ENCODE data around the gene KRTAP2-4.
"Not testable (repeated sequence)": the region's sequence is repeated elsewhere in the genome, so short reads cannot be mapped to it uniquely, and the experiment has no call there.

KRTAP2-4 gene, protein sequence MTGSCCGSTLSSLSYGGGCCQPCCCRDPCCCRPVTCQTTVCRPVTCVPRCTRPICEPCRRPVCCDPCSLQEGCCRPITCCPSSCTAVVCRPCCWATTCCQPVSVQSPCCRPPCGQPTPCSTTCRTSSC

DNA sequence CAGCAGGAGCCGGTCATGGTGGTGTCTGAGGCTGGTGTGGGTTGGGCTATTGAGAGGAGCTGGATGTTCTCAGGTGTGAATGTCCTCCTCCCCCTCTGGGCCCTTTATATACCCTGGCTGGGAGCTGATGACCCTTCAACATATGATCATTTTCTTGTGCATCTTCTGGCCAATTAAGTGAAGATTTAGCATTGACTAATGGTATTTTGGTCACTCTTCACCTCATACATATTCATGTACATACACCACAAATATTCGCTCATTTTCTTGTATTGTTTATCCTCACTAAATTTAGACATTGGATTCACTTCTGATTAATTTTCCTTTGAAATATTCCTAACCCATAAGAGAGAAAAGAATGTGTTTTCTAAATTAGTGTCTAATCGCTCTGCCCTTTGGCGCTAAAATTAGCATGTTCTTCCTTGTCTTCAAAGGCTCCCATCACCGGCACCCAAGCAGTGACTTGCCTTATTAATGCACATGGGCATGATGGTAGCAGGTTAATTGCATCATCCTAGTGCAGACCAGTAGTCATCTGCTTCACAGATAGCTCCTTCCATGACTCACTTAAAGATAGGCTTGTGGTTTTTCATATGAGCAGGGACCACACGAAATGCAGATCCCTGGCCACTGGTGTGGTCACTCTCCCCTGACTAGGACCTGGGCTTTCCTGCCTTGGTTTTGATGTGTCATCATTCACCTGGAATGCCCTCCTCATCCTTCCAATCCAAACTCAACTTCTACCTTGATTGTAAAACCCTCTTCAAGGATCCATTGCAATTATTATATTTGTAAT lies at the start of gene KRTAP2-4:
TSS of gene KRTAP2-4 (minus strand) at position 51 of the 796 bp plus-strand sequence. CDS start at position 17, 34 bp downstream.
- no peaks in the 10 kb centered on the region for H3K27me3 ChIP-seq (ENCODE audit: control insufficient read depth, insufficient read depth, low read length)
- no peak within 1 kb of the TSS for H3K27ac ChIP-seq (ENCODE audit: low read depth, low read length)
- no peaks in the 10 kb centered on the region for H3K36me3 ChIP-seq (ENCODE audit: control insufficient read depth, insufficient read depth, low read length)
- no peaks in the 10 kb centered on the region for H3K4me1 ChIP-seq (ENCODE audit: control insufficient read depth, insufficient read depth, low read length)
- H3K4me3 ChIP-seq (ENCODE audit: low read depth, low read length) = no peak within 1 kb of the TSS
- H3K9ac ChIP-seq (ENCODE audit: low read length) = no peak within 1 kb of the TSS
- no peaks in the 10 kb centered on the region for H3K9me3 ChIP-seq (ENCODE audit: control insufficient read depth, insufficient read depth, low read depth, low read length)

DNA sequence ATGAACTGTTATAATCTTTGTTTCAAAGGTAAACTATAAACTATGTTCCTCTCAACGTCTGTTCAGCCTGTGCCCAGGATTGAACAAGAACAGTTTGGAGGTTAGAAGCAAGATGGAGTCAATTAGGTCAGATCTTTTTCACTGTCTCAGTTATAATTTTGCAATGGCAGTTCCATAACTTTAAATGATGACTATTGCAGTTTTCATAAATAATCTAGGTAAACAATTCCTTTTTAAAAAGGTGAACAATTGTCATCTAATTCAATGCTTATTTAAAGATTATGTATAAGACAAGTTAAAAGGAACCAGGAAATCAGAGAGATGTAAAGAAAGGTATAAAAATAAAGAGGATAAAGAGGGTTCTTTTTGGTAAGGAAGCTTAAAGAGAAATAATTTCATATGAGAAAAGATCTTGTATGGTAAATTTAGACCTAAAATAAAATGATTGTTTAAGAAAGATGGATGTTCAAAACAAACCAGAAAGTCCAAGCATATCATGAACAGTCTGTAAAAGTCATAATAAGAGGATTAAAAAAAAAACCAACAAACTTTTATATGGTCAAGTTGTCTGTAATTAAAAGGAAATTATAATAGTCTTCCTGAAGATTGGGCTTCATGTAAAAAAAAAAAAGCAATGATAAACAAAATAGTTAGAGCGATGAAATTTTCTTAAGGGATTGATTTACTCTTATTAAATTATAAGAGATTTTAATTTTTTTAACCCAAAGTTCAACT lies 45.6 kb upstream of the KRTAP2-4 start:
- H3K36me3 ChIP-seq (ENCODE audit: control insufficient read depth, insufficient read depth, low read length) = no peaks in the 10 kb centered on the region
- H3K27me3 ChIP-seq (ENCODE audit: control insufficient read depth, insufficient read depth, low read length) = no peaks in the 10 kb centered on the region
- H3K4me1 ChIP-seq (ENCODE audit: control insufficient read depth, insufficient read depth, low read length) = peaks cover 8% of the 10 kb centered on the region; the same call in 1 of the 2 replicates
- no peak overlapping the region for H3K9ac ChIP-seq (ENCODE audit: low read length)
- no peak overlapping the region for H3K27ac ChIP-seq (ENCODE audit: low read depth, low read length)
- H3K4me3 ChIP-seq (ENCODE audit: low read depth, low read length) = no peak overlapping the region
- H3K9me3 ChIP-seq (ENCODE audit: control insufficient read depth, insufficient read depth, low read depth, low read length) = peaks cover 27% of the 10 kb centered on the region

DNA sequence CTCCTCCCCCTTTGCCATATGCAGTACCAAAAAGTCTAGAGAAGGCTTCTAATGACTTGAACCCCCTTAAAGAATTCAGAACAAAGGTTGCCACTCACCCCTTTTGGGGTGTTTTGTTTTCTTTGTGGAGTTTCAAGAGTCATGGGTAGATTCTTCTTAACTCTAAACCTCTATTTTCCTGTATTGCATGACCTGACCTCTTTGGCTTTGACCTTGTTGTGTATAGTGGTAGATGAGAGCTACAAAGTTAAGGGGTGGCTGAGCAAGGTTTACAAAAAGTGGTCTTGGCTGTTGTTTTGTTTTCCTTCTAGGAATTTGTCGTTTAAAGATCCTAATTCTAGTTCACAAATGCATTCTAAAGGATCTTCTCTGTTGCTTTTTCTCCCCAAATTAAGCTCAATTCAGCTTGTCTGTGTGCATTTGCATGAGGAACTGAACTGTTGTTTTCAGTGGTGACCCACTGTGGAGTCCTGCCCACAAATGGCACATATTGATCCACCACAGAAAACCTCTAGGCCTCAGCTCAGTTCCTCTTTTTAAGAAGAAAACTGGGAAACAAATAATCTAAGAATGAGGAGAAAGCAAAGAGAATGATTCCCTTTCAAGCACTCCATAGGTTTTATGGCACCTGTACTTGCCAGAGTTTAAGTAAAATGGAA lies 43.2 kb upstream of the KRTAP2-4 start:
- not testable (repeated sequence) for H3K36me3 ChIP-seq (ENCODE audit: control insufficient read depth, insufficient read depth, low read length); H3K4me3 ChIP-seq (ENCODE audit: low read depth, low read length); H3K27me3 ChIP-seq (ENCODE audit: control insufficient read depth, insufficient read depth, low read length)

DNA sequence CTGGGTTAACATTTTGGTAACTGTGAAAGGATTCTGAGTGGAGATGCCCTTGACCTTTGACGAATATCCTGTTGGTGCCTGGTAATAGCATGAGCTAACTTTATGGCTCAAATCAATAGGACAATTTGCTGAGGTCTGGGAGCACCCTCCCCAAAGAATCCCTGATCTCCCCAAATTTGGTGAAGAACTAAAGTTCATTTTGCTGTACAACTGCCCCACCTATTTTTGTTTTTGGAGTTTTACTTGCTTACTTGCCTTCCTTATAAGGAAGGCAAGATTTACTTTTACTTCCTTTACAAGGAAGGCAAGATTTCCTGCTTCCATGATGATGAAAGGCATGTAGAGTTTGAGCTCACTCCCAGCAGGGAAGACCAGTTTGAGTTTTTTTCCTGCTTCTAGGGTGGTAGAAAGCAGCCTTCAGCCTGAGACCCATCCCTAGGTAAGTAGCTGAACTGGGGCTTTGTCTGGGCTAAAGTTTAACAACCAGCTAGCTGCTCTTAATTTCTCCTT lies 42.3 kb upstream of the KRTAP2-4 start:
- H3K9ac ChIP-seq (ENCODE audit: low read length) = no peak overlapping the region
- H3K36me3 ChIP-seq (ENCODE audit: control insufficient read depth, insufficient read depth, low read length) = no peaks in the 10 kb centered on the region
- peaks cover 8% of the 10 kb centered on the region; the same call in 1 of the 2 replicates for H3K4me1 ChIP-seq (ENCODE audit: control insufficient read depth, insufficient read depth, low read length)
- H3K27me3 ChIP-seq (ENCODE audit: control insufficient read depth, insufficient read depth, low read length) = no peaks in the 10 kb centered on the region
- H3K27ac ChIP-seq (ENCODE audit: low read depth, low read length) = no peak overlapping the region
- no peak overlapping the region for H3K4me3 ChIP-seq (ENCODE audit: low read depth, low read length)
- peaks cover 16% of the 10 kb centered on the region for H3K9me3 ChIP-seq (ENCODE audit: control insufficient read depth, insufficient read depth, low read depth, low read length)

More for the DNA sequence above, 43.2 kb upstream of the KRTAP2-4 start:
- H3K27ac ChIP-seq (ENCODE audit: low read depth, low read length); H3K4me1 ChIP-seq (ENCODE audit: control insufficient read depth, insufficient read depth, low read length); H3K9ac ChIP-seq (ENCODE audit: low read length): not testable (repeated sequence)
- peaks cover 20% of the 10 kb centered on the region for H3K9me3 ChIP-seq (ENCODE audit: control insufficient read depth, insufficient read depth, low read depth, low read length)

DNA sequence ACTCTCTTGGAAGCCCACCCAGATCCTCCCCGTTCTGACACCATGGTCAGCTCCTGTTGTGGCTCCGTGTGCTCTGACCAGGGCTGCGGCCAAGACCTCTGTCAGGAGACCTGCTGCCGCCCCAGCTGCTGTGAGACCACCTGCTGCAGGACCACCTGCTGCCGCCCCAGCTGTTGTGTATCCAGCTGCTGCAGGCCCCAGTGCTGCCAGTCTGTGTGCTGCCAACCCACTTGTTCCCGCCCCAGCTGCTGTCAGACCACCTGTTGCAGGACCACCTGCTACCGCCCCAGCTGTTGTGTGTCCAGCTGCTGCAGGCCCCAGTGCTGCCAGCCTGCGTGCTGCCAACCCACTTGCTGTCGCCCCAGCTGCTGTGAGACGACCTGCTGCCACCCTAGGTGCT lies 39.7 kb upstream of the KRTAP2-4 start, which contains the start of gene KRTAP4-9:
TSS of gene KRTAP4-9 (plus strand) at position 43 of the 400 bp plus-strand sequence. CDS start at position 43, 0 bp downstream.
- H3K9ac ChIP-seq (ENCODE audit: low read length); H3K36me3 ChIP-seq (ENCODE audit: control insufficient read depth, insufficient read depth, low read length); H3K4me3 ChIP-seq (ENCODE audit: low read depth, low read length); H3K27me3 ChIP-seq (ENCODE audit: control insufficient read depth, insufficient read depth, low read length); H3K27ac ChIP-seq (ENCODE audit: low read depth, low read length); H3K9me3 ChIP-seq (ENCODE audit: control insufficient read depth, insufficient read depth, low read depth, low read length); H3K4me1 ChIP-seq (ENCODE audit: control insufficient read depth, insufficient read depth, low read length): not testable (repeated sequence)

DNA sequence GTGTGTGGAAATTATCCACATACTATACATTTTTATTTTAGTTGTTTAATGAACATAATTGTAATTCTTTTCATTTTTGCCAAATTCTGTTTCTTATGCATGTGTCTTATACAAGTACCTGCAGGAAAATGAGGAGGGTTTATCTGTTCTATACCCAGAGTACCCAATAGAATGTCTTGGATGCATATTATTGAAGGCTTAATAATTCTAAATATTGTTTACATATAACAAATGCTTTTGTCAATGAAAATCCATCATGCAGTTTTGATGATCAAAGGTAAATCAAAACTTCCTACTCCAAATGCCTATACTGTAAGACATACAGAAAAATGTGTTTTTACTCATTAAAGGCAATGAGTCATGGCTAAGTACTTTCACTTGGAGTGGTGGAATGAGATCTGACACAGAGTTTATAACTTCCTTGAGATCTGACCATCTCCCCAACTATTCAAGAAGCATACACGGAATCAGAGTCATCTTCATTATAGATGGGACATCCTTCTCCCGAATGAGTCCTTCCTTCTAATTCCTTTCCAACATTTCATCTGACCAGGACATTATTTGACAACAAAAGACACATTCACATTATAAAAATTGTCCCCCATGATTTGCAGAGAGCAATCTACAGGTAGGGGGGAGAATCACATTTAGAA lies 38.8 kb upstream of the KRTAP2-4 start:
- H3K36me3 ChIP-seq (ENCODE audit: control insufficient read depth, insufficient read depth, low read length); H3K27ac ChIP-seq (ENCODE audit: low read depth, low read length); H3K9ac ChIP-seq (ENCODE audit: low read length); H3K9me3 ChIP-seq (ENCODE audit: control insufficient read depth, insufficient read depth, low read depth, low read length); H3K4me3 ChIP-seq (ENCODE audit: low read depth, low read length); H3K4me1 ChIP-seq (ENCODE audit: control insufficient read depth, insufficient read depth, low read length); H3K27me3 ChIP-seq (ENCODE audit: control insufficient read depth, insufficient read depth, low read length): not testable (repeated sequence)

DNA sequence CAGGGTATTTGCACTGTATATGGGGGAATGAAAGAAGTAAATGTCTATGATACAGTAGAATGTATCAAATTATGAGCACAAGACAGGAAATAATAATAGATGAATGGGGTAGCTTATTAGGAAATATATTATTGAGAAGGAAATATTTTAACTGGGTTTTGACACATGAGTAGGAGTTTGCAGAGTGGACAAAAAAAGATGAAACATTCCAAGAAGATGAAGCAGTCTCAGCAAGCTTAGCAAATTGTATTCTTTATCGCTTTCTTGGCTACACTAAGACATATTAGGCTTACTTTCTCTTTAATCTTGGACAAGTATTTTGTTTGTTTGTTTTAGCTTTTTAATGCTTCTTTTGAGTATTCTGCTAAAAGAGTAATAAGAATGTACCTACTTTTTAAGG lies 38.2 kb upstream of the KRTAP2-4 start:
- no peaks in the 10 kb centered on the region for H3K9me3 ChIP-seq (ENCODE audit: control insufficient read depth, insufficient read depth, low read depth, low read length)
- H3K27me3 ChIP-seq (ENCODE audit: control insufficient read depth, insufficient read depth, low read length) = no peaks in the 10 kb centered on the region
- no peak overlapping the region for H3K27ac ChIP-seq (ENCODE audit: low read depth, low read length)
- no peak overlapping the region for H3K4me3 ChIP-seq (ENCODE audit: low read depth, low read length)
- H3K9ac ChIP-seq (ENCODE audit: low read length) = no peak overlapping the region
- peaks cover 8% of the 10 kb centered on the region; the same call in 1 of the 2 replicates for H3K4me1 ChIP-seq (ENCODE audit: control insufficient read depth, insufficient read depth, low read length)
- no peaks in the 10 kb centered on the region for H3K36me3 ChIP-seq (ENCODE audit: control insufficient read depth, insufficient read depth, low read length)

DNA sequence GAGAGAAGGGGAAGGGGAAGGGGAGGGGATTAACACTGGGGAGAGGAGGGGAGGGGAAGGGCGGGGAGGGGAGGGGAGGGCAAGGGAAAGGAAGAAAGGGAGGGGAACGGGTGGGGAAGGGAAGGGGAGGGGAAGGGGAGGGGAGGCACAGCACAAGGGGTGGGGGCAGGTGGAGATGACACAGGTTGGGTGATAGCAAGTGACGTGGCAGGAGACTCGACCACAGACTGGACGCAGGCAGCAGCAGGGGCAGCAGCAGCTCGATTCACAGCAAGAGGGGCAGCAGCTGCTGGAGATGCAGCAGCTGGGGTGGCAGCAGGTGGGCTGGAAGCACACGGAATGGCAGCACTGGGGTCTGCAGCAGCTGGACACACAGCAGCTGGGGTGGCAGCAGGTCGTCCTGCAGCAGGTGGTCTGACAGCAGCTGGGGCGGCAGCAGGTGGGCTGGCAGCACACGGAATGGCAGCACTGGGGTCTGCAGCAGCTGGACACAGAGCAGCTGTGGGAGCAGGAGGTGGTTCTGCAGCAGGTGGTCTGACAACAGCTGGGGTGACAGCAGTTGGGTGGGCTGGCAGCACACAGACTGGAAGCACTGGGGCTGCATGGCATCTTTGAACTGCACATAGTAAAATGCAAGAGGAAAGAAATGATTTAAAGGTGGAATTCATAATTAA lies 36.0 kb upstream of the KRTAP2-4 start, which contains the start of gene KRTAP4-16:
TSS of gene KRTAP4-16 (minus strand) at position 624 of the 674 bp plus-strand sequence. CDS start at position 624, 0 bp downstream.
- no peak within 1 kb of the TSS for H3K9ac ChIP-seq (ENCODE audit: low read length)
- H3K27ac ChIP-seq (ENCODE audit: low read depth, low read length) = no peak within 1 kb of the TSS
- no peaks in the 10 kb centered on the region for H3K36me3 ChIP-seq (ENCODE audit: control insufficient read depth, insufficient read depth, low read length)

DNA sequence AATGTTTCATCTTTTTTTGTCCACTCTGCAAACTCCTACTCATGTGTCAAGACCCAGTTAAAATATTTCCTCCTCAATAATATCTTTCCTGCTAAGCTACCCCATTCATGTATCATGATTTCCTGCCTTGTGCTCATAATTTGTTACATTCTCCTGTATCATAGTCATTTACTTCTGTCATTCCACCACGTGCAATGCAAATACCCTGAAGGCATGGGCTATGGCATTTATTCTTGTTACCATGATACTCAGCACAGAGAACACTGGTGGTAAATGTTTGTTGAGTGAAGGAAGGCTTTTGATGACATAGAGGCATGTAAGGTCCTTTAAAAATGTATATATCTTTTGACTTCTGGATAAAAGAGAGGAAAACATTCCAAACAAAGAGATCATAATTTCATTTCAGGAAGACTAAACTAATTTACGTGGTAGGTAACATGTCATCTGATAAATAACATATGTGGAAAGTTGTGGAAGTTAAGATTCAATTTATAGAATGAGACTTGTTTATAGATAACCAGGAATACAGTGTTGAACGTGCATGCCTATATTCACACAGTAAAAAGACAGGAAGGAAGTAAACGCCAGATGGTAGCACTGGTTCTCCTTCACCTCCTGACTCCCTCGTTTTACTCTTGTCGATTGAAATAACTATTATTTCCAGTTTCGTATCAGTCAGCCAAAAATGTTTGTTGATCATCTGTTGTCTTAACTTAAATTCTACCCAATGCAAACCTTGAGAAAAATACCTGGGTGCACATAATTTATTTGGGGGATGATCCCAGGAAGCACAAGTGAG lies 34.2 kb upstream of the KRTAP2-4 start:
- not testable (repeated sequence) for H3K9me3 ChIP-seq (ENCODE audit: control insufficient read depth, insufficient read depth, low read depth, low read length); H3K36me3 ChIP-seq (ENCODE audit: control insufficient read depth, insufficient read depth, low read length); H3K9ac ChIP-seq (ENCODE audit: low read length)

More for the DNA sequence above, 36.0 kb upstream of the KRTAP2-4 start, which contains the start of gene KRTAP4-16:
- H3K9me3 ChIP-seq (ENCODE audit: control insufficient read depth, insufficient read depth, low read depth, low read length) = no peaks in the 10 kb centered on the region
- H3K27me3 ChIP-seq (ENCODE audit: control insufficient read depth, insufficient read depth, low read length) = no peaks in the 10 kb centered on the region
- H3K4me1 ChIP-seq (ENCODE audit: control insufficient read depth, insufficient read depth, low read length) = no peaks in the 10 kb centered on the region; the same call in 1 of the 2 replicates
- no peak within 1 kb of the TSS for H3K4me3 ChIP-seq (ENCODE audit: low read depth, low read length)

More for the DNA sequence above, 34.2 kb upstream of the KRTAP2-4 start:
- not testable (repeated sequence) for H3K27me3 ChIP-seq (ENCODE audit: control insufficient read depth, insufficient read depth, low read length); H3K4me1 ChIP-seq (ENCODE audit: control insufficient read depth, insufficient read depth, low read length); H3K4me3 ChIP-seq (ENCODE audit: low read depth, low read length); H3K27ac ChIP-seq (ENCODE audit: low read depth, low read length)

Measured in HUES6 (cell line).